Amygdala (tissue), 56 donors: ENCODE data around the gene TECTB.
A peak's percentile ranks its signal among the peaks of the same experiment; 100 is the strongest.

Experiments
- DNase-seq, 56 donors: peaks; one replicate each; lab custom pipeline; 2025; lab: John Stamatoyannopoulos, UW

TECTB gene

DNA sequence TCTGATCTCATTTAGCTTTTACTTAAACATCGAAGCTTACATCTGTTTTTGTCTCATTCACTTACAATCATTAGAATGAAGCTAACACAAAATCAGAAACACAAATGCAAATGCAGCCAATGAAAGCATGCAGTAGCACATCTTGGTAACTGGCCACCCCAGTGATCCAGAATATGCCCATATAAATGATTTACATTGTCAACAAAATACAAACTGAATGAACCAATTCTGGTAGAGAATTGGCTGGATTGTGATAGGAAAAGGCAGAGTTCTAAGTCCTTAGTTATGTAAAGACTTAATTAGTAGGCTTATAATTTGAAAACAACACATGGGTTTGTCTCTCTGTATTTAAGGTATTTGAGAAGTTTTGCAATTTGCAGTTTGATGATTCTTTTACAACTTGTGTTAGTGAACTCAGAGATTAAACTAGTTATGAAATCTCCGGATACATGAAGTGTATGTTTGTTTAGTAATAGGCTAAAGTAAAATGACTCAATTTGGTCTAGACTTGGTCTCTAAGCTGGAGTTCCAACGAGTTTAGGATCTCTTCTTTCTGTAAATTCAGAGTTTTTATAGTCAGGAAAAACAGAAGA lies 21.2 kb downstream of the TECTB start:
- no peak for DNase-seq

DNA sequence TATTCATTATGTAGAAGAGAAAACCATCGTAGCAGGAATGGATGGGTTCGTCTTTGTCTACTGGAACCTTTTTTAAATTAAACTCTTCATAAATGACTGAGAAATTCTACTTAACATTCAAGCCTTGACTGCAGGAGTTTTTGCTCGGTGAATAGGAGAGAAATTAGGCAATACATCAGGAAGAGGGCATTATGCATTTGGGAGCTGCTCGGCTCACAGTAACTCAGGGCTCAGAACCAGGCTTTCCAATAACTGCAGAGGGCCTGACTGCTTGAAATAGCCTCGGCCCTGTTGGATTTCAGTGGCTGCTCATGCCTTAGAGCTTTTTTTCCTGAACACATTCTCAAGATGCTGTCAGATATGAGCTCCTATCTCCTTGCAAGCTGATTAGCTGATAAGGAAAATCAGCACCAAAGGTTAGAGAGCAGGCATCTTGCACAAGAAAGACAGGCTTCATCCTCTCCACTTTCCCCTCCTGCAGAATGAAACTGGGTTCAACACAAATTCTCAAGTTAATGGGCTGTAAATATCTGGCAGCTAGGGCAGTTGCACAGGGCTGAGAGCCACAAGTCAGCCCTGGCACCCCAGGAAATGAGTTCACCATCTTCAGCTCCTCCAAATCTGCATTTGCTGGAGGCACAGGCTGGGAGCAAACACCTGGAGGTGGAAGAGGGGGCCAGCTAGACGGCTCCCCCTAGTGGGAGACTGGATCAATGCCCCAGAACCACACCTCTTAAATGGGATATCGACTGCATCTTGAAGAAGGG lies 24.3 kb downstream of the TECTB start:
- peak in 29 of 56 donors; percentile 2 to 58 (median 15) for DNase-seq

DNA sequence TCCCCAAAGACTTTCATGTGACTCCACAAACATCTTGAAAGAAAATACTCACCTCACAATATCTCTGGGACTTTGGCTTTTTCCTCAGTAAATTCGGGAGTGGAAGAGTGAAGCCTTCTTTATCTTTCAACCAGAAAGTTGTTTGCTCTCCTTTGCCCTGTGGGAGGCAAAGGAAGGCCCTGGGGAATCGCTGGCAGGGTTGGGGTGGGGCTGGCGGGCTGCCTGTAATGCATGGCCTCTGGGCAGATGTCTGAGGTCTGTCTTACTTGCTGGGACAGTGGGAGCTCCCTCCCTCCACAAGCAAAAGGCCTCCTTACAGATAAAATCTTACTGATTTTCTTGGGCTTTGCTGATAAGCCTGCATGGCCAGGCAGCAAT lies 24.9 kb downstream of the TECTB start:
- DNase-seq = no peak

DNA sequence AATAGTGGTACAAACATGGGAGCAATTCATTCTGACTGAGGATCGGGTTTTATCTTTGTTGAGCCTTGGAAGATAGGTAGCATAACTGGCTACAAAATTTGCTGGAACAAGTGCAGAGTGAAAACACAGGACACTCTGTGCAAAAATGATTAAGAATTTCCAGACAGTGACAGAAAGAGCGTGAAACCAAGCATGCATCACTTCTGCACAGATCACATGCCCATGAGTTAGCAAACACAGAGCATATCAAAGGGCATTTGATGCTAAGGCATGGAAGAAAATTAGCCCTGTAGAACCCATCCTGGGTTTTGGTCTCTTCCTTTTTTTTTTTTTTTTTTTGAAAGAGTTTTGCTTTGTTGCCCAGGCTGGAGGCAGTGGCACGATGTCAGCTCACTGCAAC lies 28.3 kb downstream of the TECTB start:
- no peak for DNase-seq

DNA sequence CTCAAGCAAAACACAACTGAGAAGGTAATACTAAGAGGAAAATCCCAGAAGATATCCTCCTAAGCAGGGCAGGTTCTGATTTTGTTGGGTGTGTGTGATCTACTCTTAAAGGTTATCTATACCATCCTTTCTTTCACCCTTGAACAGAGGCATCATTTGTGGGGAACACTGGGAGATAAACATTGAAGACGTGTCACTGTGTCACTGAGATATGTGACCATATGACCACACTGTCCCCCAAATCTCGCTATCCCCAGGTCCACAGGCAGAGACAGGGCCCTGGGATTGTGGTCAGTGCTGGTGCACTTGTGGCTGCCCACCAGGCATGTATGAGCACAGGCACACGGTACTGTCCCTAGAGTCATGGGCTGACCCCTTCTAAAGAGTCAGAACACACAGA lies 30.0 kb downstream of the TECTB start:
- no peak for DNase-seq

DNA sequence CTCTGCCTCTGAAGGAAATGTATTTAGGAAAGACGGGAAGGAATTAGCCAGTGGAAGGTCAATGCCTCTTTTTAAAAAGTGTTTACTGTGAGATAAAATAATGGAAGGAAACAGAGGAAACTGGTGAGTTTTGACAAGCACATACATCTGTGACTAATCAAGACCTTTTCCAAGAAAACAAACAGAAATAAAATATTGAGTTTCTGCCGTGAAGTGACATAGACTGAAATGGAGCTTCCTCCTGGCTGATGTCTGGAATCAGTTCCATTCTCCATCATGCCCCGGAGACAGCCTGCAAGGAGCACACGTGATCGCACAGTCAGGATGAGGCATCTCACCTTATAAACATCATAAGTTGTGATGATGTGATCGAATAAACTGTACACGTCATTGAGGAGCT lies 30.7 kb downstream of the TECTB start:
- no peak for DNase-seq

DNA sequence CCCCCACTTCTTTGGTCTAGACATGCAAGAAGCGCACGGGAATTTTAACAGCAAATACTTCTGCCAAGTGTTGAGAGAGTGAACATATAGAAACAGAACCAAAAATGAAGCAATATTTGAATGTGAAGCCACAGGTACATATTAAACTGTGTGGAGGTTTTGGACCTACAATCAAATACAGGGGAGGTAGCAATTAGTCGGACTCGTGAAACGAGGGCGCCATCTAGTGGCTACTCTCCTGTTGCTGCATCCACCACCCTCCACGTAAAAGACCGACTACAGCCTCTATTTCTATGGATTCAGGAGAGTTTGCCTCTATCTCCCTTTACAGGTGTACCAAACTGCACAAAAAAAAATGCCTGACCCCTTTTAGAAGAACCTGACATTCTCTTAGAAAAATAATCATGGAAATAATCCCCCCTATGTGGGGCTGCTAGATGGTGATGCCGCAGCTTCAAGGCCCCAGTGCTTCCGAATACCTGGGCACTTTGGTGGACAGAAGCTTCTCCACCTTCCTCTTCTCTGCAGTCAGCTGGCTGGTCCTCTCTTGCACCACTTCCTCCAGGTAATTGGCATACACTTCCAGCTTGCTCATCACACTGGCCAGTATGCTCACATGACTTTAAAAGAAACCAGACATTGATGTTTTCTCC lies 31.7 kb downstream of the TECTB start:
- DNase-seq = peak in 53 of 56 donors; percentile 4 to 89 (median 45)

DNA sequence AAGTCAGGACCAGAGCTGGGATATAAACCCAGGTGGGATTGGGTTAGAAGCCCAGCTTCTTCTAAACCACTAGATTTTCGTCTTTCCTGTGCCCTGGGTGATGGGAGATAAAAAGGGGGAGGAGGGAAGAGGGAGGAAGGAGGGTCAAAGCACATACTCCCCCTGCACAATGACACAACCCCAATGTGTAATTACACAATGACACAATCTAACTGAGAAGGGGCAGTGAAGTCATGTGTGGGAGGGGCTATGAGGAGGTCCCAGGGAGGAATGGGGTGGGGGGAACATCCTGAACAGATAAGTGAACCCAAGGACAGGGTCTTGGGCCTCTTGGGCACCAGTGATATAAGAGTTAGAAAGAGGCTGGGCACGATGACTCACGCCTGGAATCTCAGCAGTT lies 44.5 kb downstream of the TECTB start:
- DNase-seq = no peak

DNA sequence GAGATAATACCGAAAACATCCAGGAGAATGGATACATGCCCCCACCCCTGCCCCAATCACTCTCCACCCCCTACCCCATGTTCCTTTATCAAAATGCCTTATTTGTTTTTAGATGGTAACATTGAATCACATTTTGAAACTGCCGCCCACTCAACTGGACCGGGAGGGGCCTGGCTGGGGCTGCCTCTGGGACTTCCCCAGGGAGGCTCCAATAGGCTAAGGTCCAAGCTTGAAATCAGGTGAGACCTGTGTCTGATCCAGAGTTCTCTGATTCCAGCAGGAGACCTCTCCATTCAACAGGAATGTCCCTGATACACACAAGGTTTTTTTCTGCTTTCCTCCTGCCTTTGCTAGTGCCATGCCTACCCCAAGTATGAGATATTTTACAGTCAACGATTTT lies 47.0 kb downstream of the TECTB start:
- DNase-seq = no peak

DNA sequence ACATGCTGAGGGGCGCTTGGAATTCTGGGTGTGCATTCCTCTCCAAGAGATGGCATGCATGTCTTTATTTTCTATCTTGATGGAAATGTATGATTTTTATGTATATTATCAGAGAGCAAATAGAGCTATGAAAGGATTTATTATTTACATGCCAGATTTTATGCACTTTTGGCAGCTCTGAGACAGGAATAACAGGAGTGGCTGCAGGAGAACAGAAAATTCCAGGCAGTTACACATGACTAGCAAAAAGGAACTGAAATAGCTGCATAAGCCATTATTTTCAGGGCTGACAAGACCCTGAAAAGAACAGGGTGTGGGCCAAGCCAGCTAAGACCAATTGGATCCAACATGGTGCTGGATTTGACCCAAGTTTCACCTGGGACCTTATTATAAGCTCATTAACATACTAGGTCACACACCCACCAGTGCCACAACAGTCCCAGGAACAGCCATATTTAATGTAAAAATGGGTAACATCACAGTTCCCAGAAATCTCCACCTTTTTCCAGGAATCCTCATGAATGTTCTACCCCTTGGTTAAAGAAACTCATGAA lies 47.5 kb downstream of the TECTB start:
- no peak for DNase-seq

DNA sequence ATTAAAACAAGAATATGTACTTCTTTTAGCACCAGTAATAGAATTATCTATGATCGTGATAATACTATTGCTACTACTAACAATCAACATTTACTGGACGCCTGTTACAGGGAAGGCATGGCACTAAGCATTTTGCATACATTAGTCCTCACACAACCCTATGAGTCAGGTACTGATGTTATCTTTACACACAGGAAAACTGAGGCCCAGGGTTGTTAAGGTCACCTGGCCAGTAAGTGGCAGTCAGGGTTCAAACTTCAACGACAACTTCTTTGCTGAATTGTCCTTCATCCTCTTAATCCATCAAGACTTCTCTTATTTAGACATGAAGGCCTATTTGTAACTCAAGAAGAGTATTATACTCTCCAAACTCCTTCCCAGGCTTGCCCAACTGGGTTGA lies 48.8 kb downstream of the TECTB start:
- no peak for DNase-seq

DNA sequence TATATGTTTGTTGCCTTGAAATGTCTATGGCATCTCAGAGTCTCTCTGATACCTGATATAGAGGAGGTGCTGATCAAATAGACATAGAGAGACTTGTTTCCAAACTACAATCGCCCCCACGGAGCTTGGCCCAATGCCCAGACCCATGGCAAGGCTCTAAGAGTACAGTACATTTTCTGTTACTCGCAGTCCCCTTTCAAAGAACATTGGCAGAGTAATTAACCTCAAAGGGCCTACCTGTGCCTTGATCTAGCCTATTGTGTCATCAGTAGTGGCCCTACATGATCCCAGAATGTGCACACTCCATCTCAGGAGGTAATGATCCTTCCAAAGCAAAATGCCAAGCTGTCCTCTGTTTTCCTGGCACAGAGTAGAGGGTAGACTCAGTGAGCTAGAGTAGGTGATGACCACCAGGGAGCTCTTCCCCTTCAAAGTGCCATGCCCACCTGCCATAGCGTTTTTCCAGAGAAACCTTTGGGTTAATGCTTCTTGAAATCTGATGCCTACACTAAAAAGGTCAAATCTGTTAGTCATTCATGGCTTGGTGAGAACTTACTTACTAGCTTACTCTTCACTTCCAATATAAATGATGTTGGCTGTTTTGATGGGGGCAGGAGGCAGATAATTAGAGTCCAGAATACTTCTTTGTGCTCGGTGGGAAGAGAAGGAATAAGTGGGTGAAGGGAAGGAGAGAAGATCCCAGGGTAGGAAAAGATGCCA lies 49.5 kb downstream of the TECTB start:
- DNase-seq = peak in 3 of 56 donors; percentile 1

DNA sequence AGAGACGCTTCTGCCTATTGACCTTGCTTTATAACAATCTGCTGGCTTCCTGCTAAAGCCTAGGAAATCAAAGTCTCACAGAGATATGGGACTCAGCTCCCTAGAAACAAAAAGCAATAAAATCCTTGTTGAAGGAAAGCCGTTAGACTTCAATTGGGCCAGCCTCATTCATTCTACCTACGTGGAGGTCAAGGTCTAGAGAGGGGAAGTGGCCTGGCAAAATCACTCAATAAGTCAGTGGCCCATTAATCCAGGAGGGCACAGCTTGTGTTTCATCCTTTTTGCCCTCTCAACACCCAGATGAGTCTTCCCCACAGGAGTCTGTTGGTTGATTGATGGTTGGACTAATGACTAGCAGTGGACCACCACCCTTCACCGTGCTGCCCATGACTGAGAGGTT lies 50.3 kb downstream of the TECTB start:
- DNase-seq = no peak

DNA sequence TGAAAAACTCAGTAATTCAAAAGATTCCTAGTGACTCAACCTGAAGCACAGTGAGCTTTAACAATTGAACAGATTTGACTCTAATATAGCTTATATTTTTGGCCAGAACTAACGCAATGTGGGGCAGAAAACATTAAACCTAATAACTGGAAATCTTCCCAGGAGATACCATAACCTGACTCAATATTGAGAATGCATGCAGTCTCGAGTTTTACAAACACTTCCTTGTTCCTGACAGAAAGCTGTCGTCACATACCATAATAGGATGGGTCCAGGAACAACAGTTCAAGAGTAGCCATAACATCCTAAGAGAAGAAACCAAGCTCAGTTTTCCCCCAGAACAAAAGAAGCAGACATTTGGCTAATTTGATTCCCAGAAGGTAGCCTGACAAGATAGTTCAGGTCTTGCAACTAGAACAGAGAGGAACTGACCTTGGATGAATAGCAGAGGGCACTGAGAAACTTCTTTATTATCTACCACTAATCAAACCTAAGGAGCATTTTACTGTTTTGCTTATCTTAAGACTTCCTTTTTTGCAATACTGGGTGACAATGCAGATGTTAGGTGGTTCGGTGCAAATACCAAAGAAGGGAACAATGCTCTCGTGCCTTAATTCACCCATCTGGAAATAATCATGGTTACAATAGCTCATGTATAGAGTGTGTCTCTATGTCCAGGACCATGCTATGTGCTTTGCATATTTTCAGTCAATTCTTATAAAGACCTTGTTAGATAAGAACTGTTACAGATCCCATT lies 52.1 kb downstream of the TECTB start:
- no peak for DNase-seq

DNA sequence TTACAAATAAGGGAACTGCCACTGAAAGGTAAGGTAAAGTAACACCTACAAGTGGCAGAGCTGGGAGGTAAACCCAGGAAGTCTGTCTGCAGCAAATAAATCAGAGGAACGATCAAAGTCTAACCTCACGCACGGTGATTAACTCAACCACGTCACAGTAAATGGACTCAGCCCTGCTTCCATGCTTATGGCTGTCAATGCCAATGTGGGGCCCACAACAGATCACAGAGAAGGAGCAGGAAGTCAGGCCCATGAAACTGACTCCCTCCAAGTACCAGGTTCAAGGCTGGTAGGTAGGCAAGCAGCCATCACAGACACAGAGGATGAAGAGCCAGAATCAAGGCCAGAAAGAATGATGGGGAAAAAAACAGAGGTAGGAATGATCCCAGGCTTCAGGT lies 52.7 kb downstream of the TECTB start:
- no peak for DNase-seq

DNA sequence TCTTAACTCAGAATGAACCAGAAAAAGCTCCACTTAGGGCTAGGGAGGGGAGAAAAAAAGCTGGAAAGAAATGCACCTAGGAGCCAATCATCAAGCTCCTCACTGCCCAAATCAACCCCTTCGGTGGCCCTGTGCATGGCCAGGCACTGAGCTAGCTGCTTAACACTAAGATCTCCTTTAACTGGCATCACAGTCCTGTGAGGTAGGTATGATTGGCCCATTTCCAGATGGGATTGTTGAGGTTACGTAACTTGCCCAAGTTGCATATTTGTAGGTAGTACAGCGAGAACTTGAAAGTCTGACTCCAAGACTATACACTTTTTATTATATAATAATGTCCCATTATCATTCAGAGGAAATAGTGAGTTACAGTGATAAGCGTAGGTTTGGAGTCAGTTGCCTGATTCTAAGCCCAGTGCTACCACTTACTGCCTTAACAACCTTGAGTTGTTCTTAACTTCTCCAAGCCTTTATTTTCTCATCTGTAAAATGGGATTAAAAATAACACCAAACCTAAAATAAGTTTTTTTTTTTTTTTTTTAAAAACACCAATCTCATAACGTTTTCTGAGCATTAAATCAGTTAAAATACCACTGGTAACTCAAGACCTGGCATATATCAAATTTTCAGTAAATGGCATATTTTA lies 53.5 kb downstream of the TECTB start:
- DNase-seq = no peak

DNA sequence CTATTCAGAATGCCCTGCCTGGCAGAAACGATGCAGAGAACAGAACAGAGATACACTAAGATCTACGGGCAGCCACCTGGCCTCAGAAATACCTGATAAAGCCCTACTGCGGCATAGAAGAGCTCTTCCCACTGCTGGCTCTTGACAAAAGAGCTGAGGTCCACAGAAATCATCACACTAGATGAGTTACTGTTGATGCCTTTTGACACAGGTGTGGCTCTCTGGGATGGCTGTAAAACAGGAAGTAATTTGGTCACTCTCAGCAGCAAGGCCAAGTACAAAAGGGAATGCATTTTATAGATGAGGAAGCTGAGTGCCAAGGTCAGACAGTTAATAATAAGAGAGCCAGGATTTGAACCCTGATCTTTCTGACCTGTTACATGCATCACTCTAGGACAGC lies 55.8 kb downstream of the TECTB start:
- no peak for DNase-seq

DNA sequence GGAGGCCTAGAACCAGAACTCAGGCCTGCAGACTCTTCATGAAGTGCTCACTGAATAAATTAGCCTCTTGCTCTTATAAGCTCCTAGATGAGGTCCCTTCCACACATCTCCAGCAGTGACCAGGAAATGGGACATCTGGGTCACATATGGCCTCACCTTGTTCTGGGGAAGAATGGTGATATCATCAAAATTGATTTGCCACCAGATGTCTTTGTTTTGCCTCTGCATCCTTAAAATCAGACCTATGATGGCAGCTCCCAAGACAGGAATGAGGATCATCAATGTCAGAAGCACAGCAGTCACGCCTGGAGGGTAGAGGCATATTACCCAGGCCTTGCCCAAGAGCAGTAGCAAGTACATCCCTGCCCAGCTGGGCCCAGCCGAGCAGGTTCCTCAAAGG lies 57.4 kb downstream of the TECTB start:
- DNase-seq = no peak

DNA sequence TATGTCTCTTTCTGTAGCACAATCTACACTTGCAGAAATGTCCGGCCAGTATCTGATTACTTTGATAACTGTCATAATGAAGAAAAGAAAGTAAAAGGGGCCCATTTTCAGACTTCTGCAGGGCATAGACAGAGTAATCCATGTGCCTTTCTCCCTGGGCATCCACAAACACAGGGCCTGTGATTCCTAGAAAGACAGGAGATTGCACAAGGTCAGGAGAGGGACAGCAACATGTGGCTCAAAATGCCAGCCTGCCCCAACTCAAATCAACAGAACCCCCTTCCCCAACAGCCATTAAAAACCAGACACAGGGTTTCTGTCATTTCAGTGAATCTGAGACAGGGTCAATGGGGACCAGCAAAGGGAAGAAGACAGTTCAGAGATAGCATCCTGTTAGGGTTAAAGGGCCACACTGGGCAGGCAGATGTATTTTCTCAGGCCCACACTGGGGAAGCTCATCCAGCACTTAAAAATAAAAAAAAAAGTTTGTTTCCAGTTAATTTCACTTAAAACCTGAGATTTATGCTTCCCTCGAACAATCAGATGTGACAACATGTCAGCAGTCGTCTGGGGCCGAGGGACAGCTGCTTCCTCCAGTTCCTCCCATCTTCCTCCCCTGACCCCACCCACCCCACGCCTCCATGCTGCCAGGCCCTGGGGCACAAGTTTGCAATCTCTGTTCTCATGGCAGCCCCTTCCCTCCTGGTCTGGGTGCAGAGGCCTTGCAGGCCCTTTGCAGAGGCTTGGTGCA lies 60.0 kb downstream of the TECTB start:
- no peak for DNase-seq
